CD4-positive, alpha-beta T cell treated with Interleukin-10 for 1 hour (primary cell): Measurements from ENCODE around the gene TMEM168.
"Not testable (repeated sequence)": the region's sequence is repeated elsewhere in the genome, so short reads cannot be mapped to it uniquely, and the experiment has no call there.

Experiments
- DNase-seq: peaks from one replicate; pipeline ENCODE4 v3.0.0-alpha.2; 2020

Gene TMEM168, protein sequence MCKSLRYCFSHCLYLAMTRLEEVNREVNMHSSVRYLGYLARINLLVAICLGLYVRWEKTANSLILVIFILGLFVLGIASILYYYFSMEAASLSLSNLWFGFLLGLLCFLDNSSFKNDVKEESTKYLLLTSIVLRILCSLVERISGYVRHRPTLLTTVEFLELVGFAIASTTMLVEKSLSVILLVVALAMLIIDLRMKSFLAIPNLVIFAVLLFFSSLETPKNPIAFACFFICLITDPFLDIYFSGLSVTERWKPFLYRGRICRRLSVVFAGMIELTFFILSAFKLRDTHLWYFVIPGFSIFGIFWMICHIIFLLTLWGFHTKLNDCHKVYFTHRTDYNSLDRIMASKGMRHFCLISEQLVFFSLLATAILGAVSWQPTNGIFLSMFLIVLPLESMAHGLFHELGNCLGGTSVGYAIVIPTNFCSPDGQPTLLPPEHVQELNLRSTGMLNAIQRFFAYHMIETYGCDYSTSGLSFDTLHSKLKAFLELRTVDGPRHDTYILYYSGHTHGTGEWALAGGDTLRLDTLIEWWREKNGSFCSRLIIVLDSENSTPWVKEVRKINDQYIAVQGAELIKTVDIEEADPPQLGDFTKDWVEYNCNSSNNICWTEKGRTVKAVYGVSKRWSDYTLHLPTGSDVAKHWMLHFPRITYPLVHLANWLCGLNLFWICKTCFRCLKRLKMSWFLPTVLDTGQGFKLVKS

DNA sequence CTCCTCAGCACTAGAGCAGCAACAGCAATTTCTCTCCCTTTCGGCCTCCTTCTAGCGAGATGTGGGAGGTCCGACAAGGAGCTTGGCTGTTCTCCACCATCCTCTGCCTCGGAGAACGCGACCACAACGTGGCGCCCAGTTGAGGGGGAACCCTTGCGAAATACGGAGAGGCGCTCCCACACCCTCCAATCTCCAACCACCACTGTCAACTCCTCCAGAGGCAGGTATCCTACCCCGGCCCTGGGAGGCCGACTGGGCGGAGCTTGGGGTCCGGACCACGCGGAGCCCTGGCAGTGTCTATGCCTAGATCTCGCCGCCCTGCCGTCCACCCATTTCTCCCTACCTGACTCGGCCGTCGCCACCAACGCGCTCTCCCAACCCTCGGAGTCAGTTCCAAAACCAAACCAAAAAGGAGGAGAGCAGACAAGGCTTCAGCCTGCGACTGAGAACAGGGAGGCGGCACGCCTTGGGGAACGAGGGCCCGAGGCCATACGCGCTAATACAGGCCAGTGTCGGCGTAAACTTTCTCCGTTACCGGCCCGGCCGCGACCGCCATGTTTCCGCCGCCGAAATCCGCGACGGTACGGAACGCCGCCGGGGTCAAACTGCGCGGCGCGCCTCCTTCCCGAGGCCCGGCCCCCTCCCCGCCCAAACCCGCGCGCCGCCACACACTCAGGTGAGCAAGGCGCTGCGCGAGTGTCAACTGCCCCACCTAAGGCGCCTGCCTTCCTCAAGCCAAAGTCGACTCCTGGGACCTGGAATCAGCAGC is at the start of gene TMEM168:
Gene TMEM168 (minus strand): TSS at position 577 of the 769 bp plus-strand sequence. CDS start 5,568 bp downstream, outside the sequence.
- DNase-seq: peak; percentile 89

DNA sequence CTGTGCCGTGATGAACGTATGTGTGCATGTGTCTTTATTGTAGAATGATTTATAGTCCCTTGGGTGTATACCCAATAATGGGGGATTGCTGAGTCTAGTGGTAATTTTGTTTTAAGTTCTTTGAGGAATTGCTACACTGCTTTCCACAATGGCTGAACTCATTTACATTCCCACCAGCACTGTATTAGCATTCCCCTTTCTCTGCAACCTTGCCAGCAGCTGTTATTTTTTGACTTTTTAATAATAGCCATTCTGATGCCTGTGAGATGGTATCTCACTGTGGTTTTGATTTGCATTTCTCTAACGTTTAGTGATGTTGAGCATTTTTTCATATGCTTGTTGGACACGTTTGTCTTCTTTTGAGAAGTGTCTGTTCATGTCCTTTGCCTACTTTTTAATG is 45.7 kb upstream of the TMEM168 start:
- DNase-seq: not testable (repeated sequence)

GRCh38 chr7:112833082-112833481 is 42.9 kb upstream of the TMEM168 start:
- DNase-seq: no peak

GRCh38 chr7:112830769-112831168 is 40.6 kb upstream of the TMEM168 start:
- DNase-seq: no peak

DNA sequence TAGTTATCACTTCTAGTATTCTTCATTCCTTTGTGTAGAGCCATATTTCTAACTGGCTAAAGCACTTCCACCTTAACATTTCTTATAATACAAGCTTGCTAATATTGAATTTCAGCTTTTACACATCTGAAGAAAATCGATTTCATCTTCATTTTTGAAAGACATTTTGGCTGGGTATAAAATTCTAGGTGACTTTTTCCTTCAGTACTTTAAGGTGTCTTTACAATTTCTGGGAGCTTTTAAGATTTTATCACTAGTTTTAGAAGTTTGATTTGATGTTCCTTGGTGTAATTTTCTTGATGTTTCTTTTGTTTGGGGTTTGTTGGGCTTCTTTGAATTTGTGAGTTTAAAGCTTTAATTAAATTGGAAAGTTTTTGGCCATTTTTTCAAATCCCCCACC is 38.5 kb upstream of the TMEM168 start:
- DNase-seq: no peak

- DNase-seq: no peak
Measured at GRCh38 chr7:112821345-112821744, 31.2 kb upstream of the TMEM168 start.

GRCh38 chr7:112819536-112819935 is 29.3 kb upstream of the TMEM168 start:
- no peak for DNase-seq

DNA sequence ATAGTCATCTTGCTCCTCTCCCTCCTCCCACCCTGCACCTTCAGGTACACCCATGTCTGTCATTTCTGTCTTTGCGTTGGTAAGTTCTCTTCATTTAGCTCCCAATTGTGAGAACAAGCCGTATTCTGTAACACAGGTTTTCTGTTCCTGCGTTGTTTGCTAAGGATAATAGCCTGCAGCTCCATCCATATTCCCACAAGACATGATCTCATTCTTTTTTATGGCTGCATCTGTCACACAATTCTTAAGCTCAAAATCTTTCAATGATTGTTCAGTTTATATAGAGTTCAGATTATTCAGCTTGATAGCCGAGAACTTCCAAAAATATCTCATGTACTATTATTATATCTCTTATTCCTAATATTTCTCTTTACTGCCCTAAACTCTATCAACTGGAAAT is 16.0 kb upstream of the TMEM168 start:
- DNase-seq: no peak

DNA sequence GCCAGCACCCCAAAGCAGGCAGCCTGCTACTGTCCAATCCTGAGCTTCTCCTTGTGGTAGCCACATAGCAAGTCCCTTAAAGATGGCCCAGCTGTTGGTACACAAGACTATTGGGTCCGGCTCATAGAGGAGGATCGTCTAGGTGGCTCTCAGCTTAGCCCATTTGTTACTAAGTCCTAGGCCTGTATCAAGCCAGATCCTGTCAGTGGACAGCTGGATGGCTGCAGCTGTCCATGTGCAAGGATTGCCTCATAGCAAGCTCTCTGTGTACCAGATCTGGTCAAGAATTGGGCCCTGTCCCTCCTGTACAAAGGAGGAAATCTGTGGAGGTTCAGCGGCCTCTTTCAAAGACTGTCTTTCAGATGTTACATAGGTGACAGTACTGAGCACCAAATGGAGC is 12.2 kb upstream of the TMEM168 start:
- DNase-seq: no peak

- no peak for DNase-seq
Measured at GRCh38 chr7:112800486-112800885, 10.3 kb upstream of the TMEM168 start.

DNA sequence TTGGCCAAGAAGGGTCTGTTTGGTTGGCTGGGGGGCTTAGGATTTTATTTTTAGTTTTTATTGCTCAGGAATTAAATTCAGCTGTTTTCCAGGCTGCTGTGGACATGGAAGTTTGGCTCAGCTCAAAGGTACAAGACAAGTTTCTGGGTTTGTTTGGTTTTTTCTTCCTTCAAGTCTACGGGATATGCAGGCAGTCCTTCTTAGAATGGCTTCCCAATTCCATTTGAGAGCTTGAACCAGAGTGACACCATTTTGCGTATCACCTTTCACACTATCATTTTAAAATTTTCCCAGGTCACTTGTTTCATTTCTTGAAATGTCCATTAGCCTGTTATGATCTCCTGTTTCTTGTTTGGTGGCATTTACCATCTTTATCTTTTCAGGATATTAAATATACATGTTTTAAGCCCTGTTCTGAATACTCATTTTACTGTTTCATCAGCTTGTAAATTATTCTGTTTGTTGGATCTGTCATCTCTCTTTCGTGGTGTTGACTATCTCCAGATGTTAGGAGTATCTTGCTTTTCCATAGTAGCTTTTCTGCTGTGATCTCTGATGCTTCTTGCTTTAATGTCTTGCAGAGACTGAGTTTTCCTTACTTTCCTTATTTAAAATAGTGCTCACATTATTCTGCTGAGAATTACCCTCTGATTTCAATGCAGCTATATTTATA is 9.4 kb upstream of the TMEM168 start:
- DNase-seq: no peak

DNA sequence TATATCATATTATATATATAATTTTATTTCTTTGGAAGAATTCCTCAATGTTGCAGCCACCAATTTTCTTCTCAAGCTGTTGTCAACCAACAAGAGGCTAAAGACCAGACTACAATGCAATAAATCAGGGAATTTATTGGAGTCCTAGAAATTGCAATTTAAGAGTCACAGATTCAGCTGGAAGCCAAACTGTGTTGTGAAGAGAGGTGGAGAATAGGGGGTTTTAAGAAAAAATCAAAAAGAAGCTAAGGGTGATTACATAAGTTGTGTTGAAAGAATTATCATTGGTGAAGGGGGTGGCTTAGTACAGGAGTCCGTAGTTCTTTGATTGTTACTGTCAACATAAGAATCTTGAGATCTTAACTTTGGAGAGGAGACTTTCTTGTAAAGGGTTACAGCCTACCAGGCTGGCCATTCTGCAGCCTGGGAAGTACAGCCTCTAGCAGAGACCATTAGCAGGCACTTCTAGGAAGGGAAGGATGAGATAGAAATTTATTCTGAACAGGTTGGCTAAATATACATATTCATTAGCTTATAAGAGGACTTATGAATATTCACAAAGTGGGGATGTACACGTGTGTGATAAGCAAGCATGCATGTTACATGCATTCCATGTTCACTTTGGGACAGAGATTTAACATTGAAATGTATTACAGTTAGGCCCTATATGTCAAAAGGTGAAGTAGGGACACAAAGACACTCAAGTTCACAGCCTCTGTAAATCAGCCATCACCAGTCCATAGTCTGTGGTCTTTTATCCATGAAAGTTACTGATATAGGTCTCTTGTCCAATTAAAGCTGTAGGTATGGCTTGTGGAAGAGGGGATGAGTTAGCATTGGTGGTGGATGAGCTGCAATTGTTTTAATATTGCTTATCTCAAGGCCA is 8.3 kb upstream of the TMEM168 start:
- DNase-seq: no peak

GRCh38 chr7:112796552-112796951 is 6.4 kb upstream of the TMEM168 start:
- not testable (repeated sequence) for DNase-seq

- DNase-seq: no peak
Measured at GRCh38 chr7:112792441-112792840, 2.2 kb upstream of the TMEM168 start.

GRCh38 chr7:112791465-112792168 is 1.4 kb upstream of the TMEM168 start:
- no peak for DNase-seq

GRCh38 chr7:112790586-112791003 is 402 bp upstream of the TMEM168 start:
- no peak for DNase-seq

DNA sequence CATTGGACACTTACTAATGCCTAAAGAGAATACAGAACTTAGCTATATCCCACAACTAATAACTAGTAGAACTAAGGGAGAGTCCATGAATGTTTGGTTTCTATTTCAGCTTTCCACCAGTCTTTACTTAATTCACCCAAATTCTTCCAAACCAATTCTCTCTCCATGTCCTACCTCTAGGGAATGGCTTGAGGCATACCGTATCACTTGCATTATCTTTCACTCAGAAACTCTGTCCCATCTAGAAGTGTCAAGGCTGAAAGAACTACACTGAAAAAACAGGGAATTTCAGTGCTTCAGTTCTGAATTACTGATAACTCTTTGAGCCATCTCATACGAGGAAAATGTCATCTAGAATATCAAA is 758 bp downstream of the TMEM168 start:
- no peak for DNase-seq

DNA sequence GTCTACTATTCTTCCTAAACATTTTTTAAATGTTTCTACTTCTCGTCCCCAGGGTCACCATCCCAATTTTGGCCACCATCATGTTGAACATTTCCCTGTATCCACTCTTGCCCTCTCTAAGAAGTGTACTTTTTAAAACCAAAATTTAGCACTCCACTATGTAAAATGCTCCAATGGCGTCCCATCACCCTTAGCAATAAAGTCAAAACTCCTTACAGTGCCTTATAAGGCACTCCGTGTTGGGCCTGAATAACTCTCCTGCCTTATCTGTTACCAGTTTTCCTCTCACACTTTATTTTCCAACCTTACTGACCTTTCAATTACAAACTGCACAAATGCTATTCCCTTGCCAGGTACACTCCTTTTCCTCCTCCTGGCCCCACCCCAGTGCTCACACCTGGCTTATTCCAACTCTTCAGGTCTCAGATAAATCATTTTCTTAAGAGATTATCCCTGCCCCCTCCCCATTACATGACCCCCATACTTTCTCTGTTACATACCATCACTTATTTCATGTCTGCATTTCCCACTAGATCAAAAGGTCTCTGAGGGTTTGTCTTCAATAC is 1.3 kb downstream of the TMEM168 start:
- no peak for DNase-seq

GRCh38 chr7:112784603-112785002 is 5.6 kb downstream of the TMEM168 start:
- DNase-seq: no peak

DNA sequence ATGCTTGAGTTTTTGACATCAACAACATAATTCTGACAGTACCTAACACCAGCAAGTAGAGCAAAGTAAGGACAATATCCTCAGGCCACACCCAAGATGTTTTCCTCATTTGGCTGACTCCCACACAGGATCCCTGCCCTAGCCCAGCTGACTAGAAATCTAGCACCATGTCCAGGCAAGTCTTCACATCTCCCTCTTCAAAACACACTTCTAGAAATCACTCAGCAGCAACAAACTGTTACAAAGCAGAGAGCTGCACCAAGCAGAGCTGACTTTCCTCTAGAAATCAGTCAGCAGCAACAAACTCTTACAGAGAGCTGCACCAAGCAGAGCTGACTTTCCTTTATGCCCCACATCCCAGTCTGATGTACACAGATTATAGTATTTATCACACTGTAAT is 7.7 kb downstream of the TMEM168 start:
- DNase-seq: no peak

DNA sequence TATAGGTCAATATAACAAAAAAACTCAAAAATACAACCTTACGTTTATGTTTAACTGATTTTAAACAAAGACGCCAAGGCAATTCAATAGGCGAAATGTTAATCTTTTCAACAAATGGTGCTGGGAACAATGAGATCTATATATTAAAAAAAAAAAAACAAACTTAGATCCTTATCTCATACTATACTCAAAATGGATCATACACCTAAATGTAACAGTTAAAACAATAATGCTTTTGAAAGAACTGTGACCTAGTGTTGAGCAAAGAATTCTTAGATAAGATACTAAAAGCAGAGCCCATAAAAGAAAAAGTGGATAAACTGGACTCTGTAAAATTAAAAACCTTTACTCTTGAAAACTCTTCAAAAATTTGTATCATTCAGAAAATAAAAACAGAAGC is 8.6 kb downstream of the TMEM168 start:
- no peak for DNase-seq
